K562 (cell line): Measurements from ENCODE around the gene CDKN1C. TPM values are rescaled to one million over a fixed set of nuclear protein-coding genes. Genes with fewer than 3 reads are reported as not detected.

Source experiments
- ATAC-seq: fragments of 200-7000 bp; cut with Tn5 transposase; 3 replicates; pipeline ENCODE4 v1.9.1; 2020; ENCODE audit warnings: moderate library complexity
- BruUV-seq: library from RNA; stranded (reverse); fragments of 400-500 nt; replicated peaks from 2 replicates; lab custom pipeline; 2021; lab: Mats Ljungman, UMichigan
- CTCF ChIA-PET: fragments of 300-600 bp; formaldehyde crosslinking; extraction: SDS; loops from one replicate; lab custom pipeline; 2021; ENCODE audit warnings: low intra/inter-chr PET ratio; lab: Yijun Ruan, JAX
- POLR2A ChIA-PET: fragments of 300-600, 350-650 bp; sonication (Branson Sonifier 250); formaldehyde crosslinking; extraction: SDS; loops from one replicate; lab custom pipeline; 2021; ENCODE audit warnings: antibody characterized with exemption, inconsistent platforms; lab: Yijun Ruan, JAX
- DNase-seq, 4 experiments: peaks; one replicate each; pipeline versions ENCODE4 v3.0.0 to v3.0.0-alpha.2; 2011 to 2018; ENCODE audit warnings: low spot score in 3 of 4, mixed read lengths in 3 of 4; ENCODE audit errors: extremely low read depth in 1 of 4
- FAIRE-seq: peaks from 2 replicates; lab custom pipeline; 2011; peaks lifted over from hg19 to GRCh38; lab: Jason Lieb, UNC
- H2AFZ ChIP-seq: 2 replicates; pipeline ENCODE4 v1.6.0; 2011; ENCODE audit warnings: low read depth, low read length, control low read depth, inconsistent platforms
- H3K27ac ChIP-seq: fragments of 200-600 bp; 3 replicates; pipeline ENCODE4 v1.8.0; 2011; ENCODE audit warnings: low read depth, mild to moderate bottlenecking, control low read depth, inconsistent platforms, low read length, moderate library complexity, mixed read lengths; ENCODE audit errors: extremely low read depth
- H3K27me3 ChIP-seq, 2 experiments: fragments of 300-600 bp in 1 of 2; 2 replicates in 1 of 2; 3 replicates in 1 of 2; pipeline versions ENCODE4 v1.6.0 to v1.8.0; 2011; ENCODE audit warnings: inconsistent platforms in 2 of 2, low read length in 2 of 2, mild to moderate bottlenecking in 1 of 2, mixed read lengths in 1 of 2, moderate library complexity in 1 of 2; ENCODE audit not compliant: control insufficient read depth in 2 of 2, insufficient read depth in 2 of 2
- H3K36me3 ChIP-seq: fragments of 300-600 bp; 3 replicates; pipeline ENCODE4 v1.8.0; 2011; ENCODE audit warnings: mild to moderate bottlenecking, low read length, inconsistent platforms; ENCODE audit not compliant: control insufficient read depth, insufficient read depth
- H3K4me1 ChIP-seq, 2 experiments: fragments of 200-600 bp in 1 of 2; replicated peaks in 1 of 2; 2 replicates in 1 of 2; 3 replicates in 1 of 2; pipeline versions ENCODE4 v1.5.1 to v1.8.0; 2011; ENCODE audit warnings: inconsistent platforms in 2 of 2, low read length in 2 of 2, mild to moderate bottlenecking in 1 of 2, mixed read lengths in 1 of 2, moderate library complexity in 1 of 2; ENCODE audit not compliant: control insufficient read depth in 2 of 2, insufficient read depth in 2 of 2
- H3K4me2 ChIP-seq: 2 replicates; pipeline ENCODE4 v1.6.1; 2011; ENCODE audit warnings: low read length, control low read depth, inconsistent platforms, mixed read lengths; ENCODE audit not compliant: insufficient read depth
- H3K4me3 ChIP-seq: fragments of 200-600 bp; sonication (generic), shearing (Covaris generic); 2 replicates; pipeline ENCODE4 v1.5.1; 2016; ENCODE audit warnings: control low read depth, inconsistent platforms
- H3K79me2 ChIP-seq: fragments of 200-600 bp; 3 replicates; pipeline ENCODE4 v1.8.0; 2011; ENCODE audit warnings: low read length, inconsistent platforms; ENCODE audit not compliant: control insufficient read depth, insufficient read depth
- H3K9ac ChIP-seq, 2 experiments: 2 replicates each; pipeline versions ENCODE4 v1.6.0 to v1.6.1; 2011; ENCODE audit warnings: low read depth in 2 of 2, low read length in 2 of 2, control low read depth in 1 of 2, inconsistent platforms in 1 of 2, mild to moderate bottlenecking in 1 of 2, mixed read lengths in 1 of 2; ENCODE audit not compliant: insufficient read depth in 1 of 2
- H3K9me1 ChIP-seq: one replicate; pipeline ENCODE4 v1.6.0; 2011; ENCODE audit warnings: inconsistent platforms, mild to moderate bottlenecking, low read length, moderate library complexity; ENCODE audit not compliant: control insufficient read depth, insufficient read depth
- H3K9me3 ChIP-seq: replicated peaks from 2 replicates; pipeline ENCODE4 v1.5.1; 2011; ENCODE audit warnings: low read depth, low read length, inconsistent platforms; ENCODE audit not compliant: control insufficient read depth, insufficient read depth
- H4K20me1 ChIP-seq: replicated peaks from 2 replicates; pipeline ENCODE4 v1.6.1; 2011; ENCODE audit warnings: low read length, inconsistent platforms, mixed read lengths; ENCODE audit not compliant: control insufficient read depth, insufficient read depth
- CEBPB ChIP-seq: fragments of 450-650 bp; IDR thresholded peaks from 2 replicates; pipeline ENCODE4 v1.6.1; 2016; ENCODE audit warnings: missing genetic modification characterization, missing compliant biosample characterization
- DMBX1 ChIP-seq: fragments of 250-450 bp; sonication (Bioruptor Pico); IDR thresholded peaks from 2 replicates; pipeline ENCODE4 v1.8.0; 2022; ENCODE audit warnings: inconsistent platforms, mild to moderate bottlenecking, moderate library complexity, borderline replicate concordance
- RBM39 ChIP-seq: fragments of 200-400 bp; formaldehyde crosslinking; optimal IDR thresholded peaks from 2 replicates; pipeline ENCODE3; 2018; ENCODE audit warnings: low read depth, low read length
- ZBTB8A ChIP-seq: fragments of 450-650 bp; IDR thresholded peaks from 2 replicates; pipeline ENCODE4 v1.6.1; 2018; ENCODE audit warnings: mild to moderate bottlenecking, moderate library complexity; ENCODE audit not compliant: partially characterized antibody
- ZNF134 ChIP-seq: fragments of 250-450 bp; sonication (Bioruptor Pico); conservative IDR thresholded peaks from 2 replicates; pipeline ENCODE4 v1.4.0; 2020
- ZNF395 ChIP-seq: fragments of 200-800 bp; sonication (Bioruptor generic); IDR thresholded peaks from 2 replicates; pipeline ENCODE4 v1.6.1; 2017; ENCODE audit warnings: missing genetic modification characterization, missing compliant biosample characterization
- WGBS: fragments of 100-300 bp; shearing (Covaris generic); methylation state at CpG from one replicate; pipeline ENCODE4 v1.1.6; 2016; ENCODE audit warnings: low coverage, mixed read lengths; ENCODE audit not compliant: insufficient coverage; ENCODE audit errors: missing lambda C conversion rate; 5-methylcytosine and 5-hydroxymethylcytosine counted together
- in situ Hi-C: fragments of 300-500 bp; cut with MboI; formaldehyde crosslinking; loops from 4 replicates; pipeline ENCODE4 v1.15.0; 2018; ENCODE audit warnings: inconsistent platforms, mixed read lengths
- intact Hi-C: fragments of 100-400 bp; cut with micrococcal nuclease; formaldehyde crosslinking; loops from 2 replicates; pipeline ENCODE4 v1.14.2; 2022
- polyA plus RNA-seq, 8 experiments: library from polyadenylated mRNA; depleted of rRNA in 4 of 8; stranded (reverse) in 5 of 8; unstranded in 3 of 8; fragments of >200 nt; fragmentation: Nextera tagmentation in 2 of 8; fragmentation: Illumina TruSeq in 1 of 8; extraction: Ambion mirVana in 2 of 8; extraction: Trizol in 1 of 8; gene quantifications; 2 replicates each; pipeline versions ENCODE4 v1.2.1 to v1.2.3, GENCODE V29; 2011 to 2014; ENCODE audit warnings: inconsistent platforms in 1 of 8, missing spikeins in 1 of 8
- total RNA-seq, 7 experiments: library from RNA; depleted of rRNA in 6 of 7; stranded (reverse); fragments of >200 nt in 6 of 7; fragmentation: Illumina TruSeq in 2 of 7; extraction: Trizol in 2 of 7; gene quantifications; 2 replicates each; pipeline versions ENCODE4 v1.2.1 to v1.2.3, GENCODE V29; 2011 to 2021; ENCODE audit warnings: low replicate concordance in 1 of 7

Gene CDKN1C
- total and polyA plus RNA-seq, 9 of the 15 experiments (the other 6 are each of a cell fraction or from before 2014, with no cell fraction given), result 2.8 to 21.1 (median 9.3) TPM

DNA sequence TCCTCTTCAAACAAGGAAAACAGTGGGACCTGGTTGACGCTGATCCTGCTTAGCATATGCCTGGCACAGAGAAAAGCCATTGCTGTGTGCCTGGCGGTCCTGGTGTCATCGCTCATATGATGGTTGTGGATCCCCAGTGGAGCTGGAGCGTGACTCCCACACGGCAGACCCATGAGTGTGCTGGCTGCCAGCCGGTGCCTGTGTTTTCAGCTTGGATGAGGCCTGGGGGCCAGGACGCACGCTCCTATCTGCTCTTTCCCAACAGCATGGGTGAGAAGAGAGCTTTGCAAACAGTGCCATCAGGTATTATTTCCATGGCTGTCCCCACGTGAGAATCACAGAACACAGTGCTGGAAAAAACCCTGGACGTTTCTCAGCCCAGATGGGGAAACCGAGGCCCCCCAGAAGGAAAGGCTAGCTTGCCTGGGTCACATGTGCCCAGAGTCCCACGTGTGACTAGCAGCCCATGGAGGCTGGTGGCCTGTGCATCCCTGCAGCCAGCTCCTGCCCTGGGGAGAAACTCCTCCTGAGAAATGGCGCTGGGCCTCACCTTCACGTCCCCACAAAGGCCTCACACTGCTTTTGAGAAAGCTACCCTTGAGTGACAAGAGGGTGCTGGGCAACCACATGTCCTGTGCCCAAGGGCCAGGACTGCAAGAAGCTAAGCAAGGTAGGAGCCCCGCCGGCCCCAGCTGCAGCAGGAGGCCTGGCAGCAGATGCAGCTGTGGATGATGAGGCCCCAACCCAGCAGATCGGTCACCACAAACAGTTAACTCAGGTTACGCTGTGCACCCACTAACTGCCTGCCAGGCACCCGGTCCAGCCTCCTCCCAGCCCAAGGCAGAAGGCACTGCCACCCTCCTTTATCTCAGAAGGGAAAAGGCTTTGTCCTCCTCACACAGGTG lies 4.2 kb downstream of the CDKN1C start:
- Histone ChIP-seq H3K27me3 (0 out of 5 replicates have a peak, but pooled peaks cover 0 to 12% of the 10 kb centered on the region in 2 experiments), H3K9me1 (no peaks in the 10 kb centered on the region), H3K27ac (no peak overlapping the region), H2AFZ (no peak overlapping the region), H3K4me1 (peaks cover 8 to 47% of the 10 kb centered on the region in 2 experiments; a peak in 4 of 5 replicates), H3K9ac (no peak overlapping the region; a peak in 1 of 4 replicates), H3K4me3 (no peak overlapping the region), H4K20me1 (no peaks in the 10 kb centered on the region), H3K9me3 (peaks cover 6% of the 10 kb centered on the region), H3K4me2 (no peak overlapping the region), H3K79me2 (no peaks in the 10 kb centered on the region), H3K36me3 (no peaks in the 10 kb centered on the region)
- no TSS peak for BruUV-seq
- DNase-seq (no peak), ATAC-seq (no peak), FAIRE-seq (no peak)
- no peak for TF ChIP-seq ZNF134 (CRISPR knock-in tag)
- TF ChIP-seq RBM39, result no peak
- no peak for TF ChIP-seq ZBTB8A
- no peak for TF ChIP-seq ZNF395 (CRISPR knock-in tag)
- no peak for TF ChIP-seq DMBX1 (CRISPR knock-in tag)
- no peak for TF ChIP-seq CEBPB
- WGBS, result 41% methylated on average over 19 of the region's 19 CpGs
- POLR2A ChIA-PET, result interaction anchor here (0.6 to 1.1 kb wide), 3 partner anchors 13 to 182 kb away, joined by 3 to 5 read pairs (median 4); partner anchors contain the start of gene KCNQ1OT1
- intact Hi-C loops, result loop anchor here (10.0 kb wide), 1 partner anchor 317 kb away; no protein-coding TSS in a partner anchor
- in situ Hi-C loops, result no loop called here
- CTCF ChIA-PET, result interaction anchor here (0.7 kb wide), 1 partner anchor 98 kb away, joined by 3 read pairs; no protein-coding TSS in a partner anchor
